GM23338 (cell line): ENCODE data around the gene SLC19A1. TPM values are rescaled to one million over a fixed set of nuclear protein-coding genes. Genes with fewer than 3 reads are reported as not detected.
A peak's percentile ranks its signal among the peaks of the same experiment; 100 is the strongest.

Experiments
- ATAC-seq: fragments of 200-7000 bp; cut with Tn5 transposase; 3 replicates; pipeline ENCODE4 v1.9.1; 2020
- DNase-seq: peaks from one replicate; pipeline ENCODE4 v3.0.0-alpha.2; 2015; ENCODE audit warnings: low spot score
- H2AFZ ChIP-seq: fragments of 200-600 bp; sonication (generic); 2 replicates; pipeline ENCODE4 v1.8.0; 2016; ENCODE audit warnings: antibody characterized with exemption, mild to moderate bottlenecking, moderate library complexity
- H3F3A ChIP-seq: fragments of 200-600 bp; sonication (generic); replicated peaks from 2 replicates; pipeline ENCODE4 v1.8.0; 2017; ENCODE audit warnings: antibody characterized with exemption, mixed run types, low read depth
- H3K27ac ChIP-seq: fragments of 200-600 bp; sonication (generic); 2 replicates; pipeline ENCODE4 v1.6.1; 2016; ENCODE audit warnings: low read depth
- H3K27me3 ChIP-seq: fragments of 200-600 bp; sonication (generic); 2 replicates; pipeline ENCODE4 v1.8.0; 2016; ENCODE audit warnings: mild to moderate bottlenecking, mixed run types, moderate library complexity; ENCODE audit not compliant: insufficient read depth
- H3K36me3 ChIP-seq: fragments of 200-600 bp; sonication (generic); 2 replicates; pipeline ENCODE4 v1.8.0; 2016; ENCODE audit warnings: mild to moderate bottlenecking; ENCODE audit not compliant: insufficient read depth
- H3K4me1 ChIP-seq: fragments of 200-600 bp; sonication (generic); 2 replicates; pipeline ENCODE4 v1.8.0; 2016; ENCODE audit warnings: mild to moderate bottlenecking, moderate library complexity; ENCODE audit not compliant: insufficient read depth
- H3K4me2 ChIP-seq: fragments of 200-600 bp; sonication (generic); 2 replicates; pipeline ENCODE4 v1.7.1; 2017; ENCODE audit warnings: mixed run types
- H3K4me3 ChIP-seq: fragments of 200-600 bp; sonication (generic); 2 replicates; pipeline ENCODE4 v1.6.1; 2016; ENCODE audit warnings: mixed run types
- H3K79me2 ChIP-seq: fragments of 200-600 bp; sonication (generic); replicated peaks from 2 replicates; pipeline ENCODE4 v1.8.0; 2017; ENCODE audit warnings: mild to moderate bottlenecking; ENCODE audit not compliant: insufficient read depth
- H3K9me2 ChIP-seq: fragments of 200-600 bp; sonication (generic); 2 replicates; pipeline ENCODE4 v1.8.0; 2017; ENCODE audit not compliant: insufficient read depth
- H4K20me1 ChIP-seq: fragments of 200-600 bp; sonication (generic); replicated peaks from 2 replicates; pipeline ENCODE4 v1.8.0; 2017; ENCODE audit warnings: mild to moderate bottlenecking; ENCODE audit not compliant: insufficient read depth
- H3K27ac Mint-ChIP-seq: 2 replicates; pipeline ENCODE4 v1.8.0; 2020; ENCODE audit warnings: inconsistent platforms, mild to moderate bottlenecking, moderate library complexity, mixed read lengths
- H3K27me3 Mint-ChIP-seq: 3 replicates; pipeline ENCODE4 v1.8.0; 2022; ENCODE audit warnings: low read depth, mild to moderate bottlenecking, moderate library complexity, mixed read lengths, inconsistent platforms; ENCODE audit not compliant: insufficient read depth, poor library complexity
- H3K36me3 Mint-ChIP-seq: 3 replicates; pipeline ENCODE4 v1.8.0; 2021; ENCODE audit warnings: low read depth, mild to moderate bottlenecking, inconsistent platforms, moderate library complexity, mixed read lengths
- H3K4me1 Mint-ChIP-seq: 3 replicates; pipeline ENCODE4 v1.8.0; 2020; ENCODE audit warnings: mild to moderate bottlenecking, inconsistent platforms, mixed read lengths
- H3K4me3 Mint-ChIP-seq: 3 replicates; pipeline ENCODE4 v1.8.0; 2021; ENCODE audit warnings: moderate library complexity, mild to moderate bottlenecking, inconsistent platforms, mixed read lengths
- H3K9me3 Mint-ChIP-seq: 3 replicates; pipeline ENCODE4 v1.8.0; 2020; ENCODE audit warnings: moderate library complexity, mild to moderate bottlenecking, inconsistent platforms, mixed read lengths
- EZH2 ChIP-seq: fragments of 200-600 bp; sonication (generic); IDR thresholded peaks from one replicate; pipeline ENCODE4 v1.8.0; 2017; ENCODE audit warnings: antibody characterized with exemption, mild to moderate bottlenecking, low read depth; ENCODE audit not compliant: unreplicated experiment
- EZH2phosphoT487 ChIP-seq: fragments of 200-600 bp; sonication (generic); IDR thresholded peaks from one replicate; pipeline ENCODE4 v1.8.1; 2018; ENCODE audit warnings: antibody characterized with exemption; ENCODE audit not compliant: unreplicated experiment
- POLR2AphosphoS5 ChIP-seq: IDR thresholded peaks from 2 replicates; pipeline ENCODE4 v1.6.1; 2016; ENCODE audit warnings: antibody characterized with exemption, low read depth
- STAT1 ChIP-seq: IDR thresholded peaks from one replicate; pipeline ENCODE4 v1.6.1; 2016; ENCODE audit warnings: antibody characterized with exemption; ENCODE audit not compliant: unreplicated experiment
- ZNF462 ChIP-seq: fragments of 250-450 bp; sonication (Bioruptor Pico); IDR thresholded peaks from 2 replicates; pipeline ENCODE4 v1.5.0; 2020; ENCODE audit warnings: mild to moderate bottlenecking, moderate library complexity
- polyA plus RNA-seq: library from polyadenylated mRNA; unstranded; fragments of >200 nt; fragmentation: Nextera tagmentation; extraction: Ambion mirVana; gene quantifications from 2 replicates; pipeline ENCODE4 v1.2.1, GENCODE V29; 2016
- total RNA-seq: library from RNA; depleted of rRNA; stranded (reverse); fragments of >200 nt; shearing (Covaris generic); gene quantifications from 2 replicates; pipeline ENCODE4 v1.2.3, GENCODE V29; 2014

SLC19A1 gene
- total and polyA plus RNA-seq, 2 experiments from 2014 or later, result 31.2 to 33.0 TPM

GRCh38 chr21:45509566-45510465 is 32.4 kb downstream of the SLC19A1 start (continued):
- TF ChIP-seq ZNF462 (CRISPR knock-in tag) (no peak), EZH2 (no peak)

- Histone ChIP-seq H3K4me3 (no peak overlapping the region), H3K4me2 (no peak overlapping the region), H3F3A (peaks cover 15% of the 10 kb centered on the region), H3K36me3 (no peaks in the 10 kb centered on the region), H2AFZ (no peak overlapping the region), H3K4me1 (no peaks in the 10 kb centered on the region), H3K9me2 (no peaks in the 10 kb centered on the region), H3K27me3 (no peaks in the 10 kb centered on the region), H3K79me2 (no peaks in the 10 kb centered on the region), H3K27ac (peak overlapping the region; percentile 19; the same call in 1 of the 2 replicates), H4K20me1 (no peaks in the 10 kb centered on the region; the same call in 1 of the 2 replicates)
- no peak for DNase-seq
- H3K4me1 Mint-ChIP-seq, result peaks cover 4% of the 10 kb centered on the region; the same call in 1 of the 3 replicates
- H3K27ac Mint-ChIP-seq, result peak overlapping the region; percentile 78
- H3K4me3 Mint-ChIP-seq, result no peak overlapping the region
- H3K36me3 Mint-ChIP-seq, result peaks cover 13% of the 10 kb centered on the region
- peaks cover 19% of the 10 kb centered on the region for H3K27me3 Mint-ChIP-seq
- H3K9me3 Mint-ChIP-seq, result no peaks in the 10 kb centered on the region; the same call in 2 of the 3 replicates
- ATAC-seq, result peak; percentile 10
- TF ChIP-seq ZNF462 (CRISPR knock-in tag) (no peak), EZH2 (no peak), POLR2AphosphoS5 (no peak), STAT1 (no peak), EZH2phosphoT487 (no peak)
Observed at GRCh38 chr21:45508607-45509565, 33.4 kb downstream of the SLC19A1 start.
